Stimulated activated CD4-positive, alpha-beta T cell treated with anti-CD3 and anti-CD28 coated beads, TNF-alpha, amount 100 ng/mL, for 48 hours (primary cell): ENCODE data around the gene PACSIN2.
"Not testable (repeated sequence)": the region's sequence is repeated elsewhere in the genome, so short reads cannot be mapped to it uniquely, and the experiment has no call there.

Source experiments
- DNase-seq, 3 donors: peaks; one replicate each; pipeline ENCODE4 v3.0.0-alpha.2; 2020; ENCODE audit warnings: low read depth in 3 of 3

Gene PACSIN2

GRCh38 chr22:42992886-42993479, 22.0 kb downstream of the PACSIN2 start:
- no peak for DNase-seq

- DNase-seq: no peak
Observed at GRCh38 chr22:42992092-42992491, 22.9 kb downstream of the PACSIN2 start.

GRCh38 chr22:42991010-42991651, 23.8 kb downstream of the PACSIN2 start:
- DNase-seq: no peak

GRCh38 chr22:42990131-42990838, 24.7 kb downstream of the PACSIN2 start:
- DNase-seq: no peak

- DNase-seq: no peak
Observed at GRCh38 chr22:42986115-42986514, 28.8 kb downstream of the PACSIN2 start.

GRCh38 chr22:42985531-42985905, 29.4 kb downstream of the PACSIN2 start:
- no peak for DNase-seq

GRCh38 chr22:42984814-42985530, 30.0 kb downstream of the PACSIN2 start:
- no peak for DNase-seq

- no peak for DNase-seq
Observed at GRCh38 chr22:42984397-42984796, 30.6 kb downstream of the PACSIN2 start.

- no peak for DNase-seq
Observed at GRCh38 chr22:42983470-42983869, 31.5 kb downstream of the PACSIN2 start.

- DNase-seq: no peak
Observed at GRCh38 chr22:42979606-42980005, 35.3 kb downstream of the PACSIN2 start.

- no peak for DNase-seq
Observed at GRCh38 chr22:42978453-42979103, 36.4 kb downstream of the PACSIN2 start.

- DNase-seq: no peak
Observed at GRCh38 chr22:42977569-42977968, 37.4 kb downstream of the PACSIN2 start.

GRCh38 chr22:42976217-42976933, 38.6 kb downstream of the PACSIN2 start:
- DNase-seq: no peak

- DNase-seq: no peak
Observed at GRCh38 chr22:42974223-42974622, 40.7 kb downstream of the PACSIN2 start.

- DNase-seq: no peak
Observed at GRCh38 chr22:42973536-42973881, 41.4 kb downstream of the PACSIN2 start.

GRCh38 chr22:42972649-42973535, 42.1 kb downstream of the PACSIN2 start:
- DNase-seq: no peak

- DNase-seq: not testable (repeated sequence)
Observed at GRCh38 chr22:42971473-42971860, 43.5 kb downstream of the PACSIN2 start.

GRCh38 chr22:42970029-42970428, 44.9 kb downstream of the PACSIN2 start:
- no peak for DNase-seq

- DNase-seq: no peak
Observed at GRCh38 chr22:42969348-42969975, 45.5 kb downstream of the PACSIN2 start.

- no peak for DNase-seq
Observed at GRCh38 chr22:42967933-42968332, 47.0 kb downstream of the PACSIN2 start.
